Heart right ventricle (tissue), 16 donors: Measurements from ENCODE around the gene FOXN4. TPM values are rescaled to one million over a fixed set of nuclear protein-coding genes. Genes with fewer than 3 reads are reported as not detected.

Source experiments
- ATAC-seq, 8 donors: fragments of 200-7000 bp; cut with Tn5 transposase; one replicate each; pipeline ENCODE4 v1.9.1; 2020; ENCODE audit warnings: mild to moderate bottlenecking in 8 of 8, moderate library complexity in 8 of 8, moderate number of reproducible peaks in 1 of 8
- DNase-seq, 2 donors: peaks; one replicate each; pipeline ENCODE4 v3.0.0-alpha.2; 2020
- H3K27ac ChIP-seq, 10 donors: fragments of 200-600 bp; sonication (generic) in 2 of 10; one replicate each; pipeline versions ENCODE4 v1.5.0 to v1.8.0; 2020 to 2022; ENCODE audit warnings: mild to moderate bottlenecking in 3 of 10
- H3K27me3 ChIP-seq, 7 donors: fragments of 200-600 bp; one replicate each; pipeline ENCODE4 v1.8.0; 2021 to 2022; ENCODE audit warnings: mild to moderate bottlenecking in 2 of 7
- H3K36me3 ChIP-seq, 9 donors: fragments of 200-600 bp; sonication (generic) in 1 of 9; one replicate each; pipeline versions ENCODE4 v1.5.0 to v1.8.0; 2020 to 2022; ENCODE audit warnings: mild to moderate bottlenecking in 2 of 9
- H3K4me1 ChIP-seq, 9 donors: fragments of 200-600 bp; sonication (generic) in 1 of 9; one replicate each; pipeline versions ENCODE4 v1.5.0 to v1.8.0; 2020 to 2022; ENCODE audit warnings: mild to moderate bottlenecking in 4 of 9
- H3K4me3 ChIP-seq, 10 donors: fragments of 200-600 bp; sonication (generic) in 2 of 10; one replicate each; pipeline versions ENCODE4 v1.5.0 to v1.8.0; 2020 to 2022; ENCODE audit warnings: mild to moderate bottlenecking in 7 of 10, moderate library complexity in 2 of 10
- H3K9me3 ChIP-seq, 11 donors: fragments of 200-600 bp in 10 of 11; sonication (generic) in 2 of 11; one replicate each; pipeline versions ENCODE4 v1.5.0 to v1.8.0; 2013 to 2022; ENCODE audit warnings: mild to moderate bottlenecking in 2 of 11, control low read depth in 1 of 11, moderate library complexity in 1 of 11
- WGBS, 2 donors: extraction: QIAGEN DNeasy Blood & Tissue Kit; methylation state at CpG; one replicate each; pipeline ENCODE4 v1.1.7; 2013; ENCODE audit warnings: inconsistent platforms in 1 of 2; 5-methylcytosine and 5-hydroxymethylcytosine counted together
- intact Hi-C, 10 donors: fragments of 100-400 bp; cut with DNase I; formaldehyde crosslinking; loops; one replicate each; pipeline versions ENCODE4 v1.11.1 to v1.14.2; 2022
- polyA plus RNA-seq, 2 donors: library from polyadenylated mRNA; stranded (reverse); fragments of 200-250 nt; gene quantifications; one replicate each; pipeline ENCODE4 v1.2.3, GENCODE V29; 2013
- total RNA-seq, 10 donors: library from RNA; stranded (reverse); fragmentation: NEBNext Ultra II Directional in 3 of 10; extraction: Animal tissue kit (Norgen Biotek cat#: 25700) in 3 of 10; gene quantifications; one replicate each; pipeline versions ENCODE4 v1.2.1 to v1.2.4, GENCODE V29; 2021 to 2023
- TF ChIP-seq, protein P1 (sequence below), 9 donors: fragments of 200-600 bp; sonication (generic) in 2 of 9; IDR thresholded peaks; one replicate each; pipeline versions ENCODE4 v1.5.0 to v1.8.0; 2021 to 2022; ENCODE audit warnings: antibody characterized with exemption in 9 of 9, mild to moderate bottlenecking in 5 of 9, moderate library complexity in 1 of 9
- donor health status: Arrhythmogenic right ventricular cardiomyopathy.
- donor health status: ischemic (EF 13 %, LVEDD 7.1; RV severe dilation, severe dysfunction).
- donor health status: healthy with polysubstance abuse.
- donor health status: DM: no; HTN: yes; CAD: no.
- donor health status: DM: no; HTN: no; CAD: no.
- donor health status: ischemic (EF 25% LVEDD 6.9; RV normal size, moderate dysfunction).
- donor health status: ischemic (EF 25% LVEDD 5.7; RV mildly dilated, moderate dysfunction).
- donor health status: healthy.
- donor health status: DM: yes; HTN: yes; CAD: no.
- donor health status: Ischemic cardiomyopathy.
- donor health status: ischemic (EF 35%, LVEDD 5.7; RV mildly dilated, moderate dysfunction).
- donor health status: nonischemic (EF 11% LVEDD 7.7; RV severe dilation, severe dysfunction).
- donor health status: DM: yes; HTN: yes; CAD: no.
- donor health status: PGD.
- donor health status: ischemic (EF 29% LVEDD 5.4; RV normal size, mild dysfunction).
- donor health status: nonischemic (EF 23%, LVEDD 6.1; RV moderate dilation, normal function).

The FOXN4 gene
- total and polyA plus RNA-seq, 12 donors = 0.07 to 0.19 TPM; not detected in 10

DNA sequence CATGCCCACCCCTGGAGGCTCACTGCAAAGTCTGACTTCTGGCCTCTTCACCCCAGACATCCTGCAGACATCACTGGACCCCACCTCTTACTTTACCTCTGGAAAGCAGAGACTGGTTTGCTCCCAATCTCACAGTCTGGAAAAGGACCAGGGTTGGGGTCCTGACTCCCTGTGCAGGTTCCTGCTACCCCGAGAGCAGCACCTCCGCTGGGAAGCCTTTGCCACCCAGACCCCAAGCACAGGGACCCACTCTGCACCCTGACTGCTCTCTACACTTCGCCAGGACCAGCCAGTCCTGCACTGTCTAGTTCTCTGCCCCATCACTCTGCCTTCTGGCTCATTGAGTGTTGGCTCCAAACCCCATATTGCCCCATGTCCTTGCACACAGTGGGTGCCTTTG is 16.0 kb downstream of the FOXN4 start:
- 74 to 76% methylated on average over 3 of the region's 3 CpGs for WGBS, 2 donors
- intact Hi-C loops = no loop called here
- peaks cover 0 to 17% (median 8%) of the 10 kb centered on the region in 7 donors for H3K27me3 ChIP-seq
- peaks cover 0 to 14% (median 3%) of the 10 kb centered on the region in 9 donors for H3K4me1 ChIP-seq
- H3K36me3 ChIP-seq = no peaks in the 10 kb centered on the region
- H3K27ac ChIP-seq = no peak overlapping the region
- H3K9me3 ChIP-seq = no peaks in the 10 kb centered on the region
- DNase-seq (no peak), ATAC-seq (no peak)
- TF ChIP-seq, protein P1, sequence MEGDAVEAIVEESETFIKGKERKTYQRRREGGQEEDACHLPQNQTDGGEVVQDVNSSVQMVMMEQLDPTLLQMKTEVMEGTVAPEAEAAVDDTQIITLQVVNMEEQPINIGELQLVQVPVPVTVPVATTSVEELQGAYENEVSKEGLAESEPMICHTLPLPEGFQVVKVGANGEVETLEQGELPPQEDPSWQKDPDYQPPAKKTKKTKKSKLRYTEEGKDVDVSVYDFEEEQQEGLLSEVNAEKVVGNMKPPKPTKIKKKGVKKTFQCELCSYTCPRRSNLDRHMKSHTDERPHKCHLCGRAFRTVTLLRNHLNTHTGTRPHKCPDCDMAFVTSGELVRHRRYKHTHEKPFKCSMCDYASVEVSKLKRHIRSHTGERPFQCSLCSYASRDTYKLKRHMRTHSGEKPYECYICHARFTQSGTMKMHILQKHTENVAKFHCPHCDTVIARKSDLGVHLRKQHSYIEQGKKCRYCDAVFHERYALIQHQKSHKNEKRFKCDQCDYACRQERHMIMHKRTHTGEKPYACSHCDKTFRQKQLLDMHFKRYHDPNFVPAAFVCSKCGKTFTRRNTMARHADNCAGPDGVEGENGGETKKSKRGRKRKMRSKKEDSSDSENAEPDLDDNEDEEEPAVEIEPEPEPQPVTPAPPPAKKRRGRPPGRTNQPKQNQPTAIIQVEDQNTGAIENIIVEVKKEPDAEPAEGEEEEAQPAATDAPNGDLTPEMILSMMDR (IDR thresholded peaks at IDR 0.05) = no peak
- H3K4me3 ChIP-seq = no peak overlapping the region

- 66 to 77% methylated on average over 5 of the region's 5 CpGs for WGBS, 2 donors
- Histone ChIP-seq H3K4me3 (no peak overlapping the region), H3K36me3 (no peaks in the 10 kb centered on the region), H3K4me1 (peaks cover 0 to 14% (median 3%) of the 10 kb centered on the region in 9 donors), H3K9me3 (no peaks in the 10 kb centered on the region), H3K27ac (peak overlapping the region in 2 of 10 donors; percentile 15 to 37), H3K27me3 (peaks cover 0 to 17% (median 8%) of the 10 kb centered on the region in 7 donors)
- DNase-seq = no peak
- intact Hi-C loops = no loop called here
- TF ChIP-seq, protein P1 (IDR thresholded peaks at IDR 0.05) = no peak
- no peak for ATAC-seq
Observed at GRCh38 chr12:109292342-109292711, 16.8 kb downstream of the FOXN4 start.

GRCh38 chr12:109291521-109292341 is 17.4 kb downstream of the FOXN4 start:
- Histone ChIP-seq H3K9me3 (no peaks in the 10 kb centered on the region), H3K27me3 (peaks cover 0 to 17% (median 8%) of the 10 kb centered on the region in 7 donors), H3K4me1 (peaks cover 0 to 14% (median 3%) of the 10 kb centered on the region in 9 donors), H3K36me3 (no peaks in the 10 kb centered on the region), H3K4me3 (peak overlapping the region in 9 of 10 donors; percentile 21 to 45 (median 32)), H3K27ac (peak overlapping the region in 4 of 10 donors; percentile 15 to 43 (median 28))
- peak; percentile 77 to 94 (median 90) for ATAC-seq
- intact Hi-C loops = no loop called here
- peak; percentile 68 to 74 for DNase-seq
- TF ChIP-seq, protein P1 (IDR thresholded peaks at IDR 0.05) = peak in 1 of 9 donors; percentile 10
- WGBS, 2 donors = 9 to 11% methylated on average over 31 of the region's 31 CpGs

- Histone ChIP-seq H3K27ac (no peak overlapping the region), H3K4me3 (peak overlapping the region in 8 of 10 donors; percentile 2 to 45 (median 36)), H3K9me3 (no peaks in the 10 kb centered on the region), H3K36me3 (no peaks in the 10 kb centered on the region), H3K27me3 (peaks cover 0 to 17% (median 8%) of the 10 kb centered on the region in 7 donors), H3K4me1 (peaks cover 0 to 14% (median 3%) of the 10 kb centered on the region in 9 donors)
- intact Hi-C loops = no loop called here
- TF ChIP-seq, protein P1 (IDR thresholded peaks at IDR 0.05) = no peak
- WGBS, 2 donors = 40 to 46% methylated on average over 15 of the region's 15 CpGs
- peak in 5 of 8 donors; percentile 9 to 29 (median 14) for ATAC-seq
- no peak for DNase-seq
Observed at GRCh38 chr12:109291117-109291516, 18.0 kb downstream of the FOXN4 start.
